ENCODE measurements around the gene PRKCSH.
A peak's percentile ranks its signal among the peaks of the same experiment; 100 is the strongest.

PRKCSH gene

GRCh38 chr19:11478167-11479089, 43.0 kb downstream of the PRKCSH start:
- no peak for DNase-seq (ENCODE audit: low spot score)

- peak; percentile 63 for DNase-seq (ENCODE audit: low spot score)
These were observed 43.9 kb downstream of the PRKCSH start for GRCh38 chr19:11479090-11479897.

- DNase-seq (ENCODE audit: low spot score) = no peak
These were observed 44.7 kb downstream of the PRKCSH start for GRCh38 chr19:11479898-11480714.

GRCh38 chr19:11480715-11481533, 45.5 kb downstream of the PRKCSH start, which contains the start of gene ELAVL3:
ELAVL3 (minus strand) TSS chr19:11481046; CDS start chr19:11480608, 438 bp downstream.
- DNase-seq (ENCODE audit: low spot score) = peak; percentile 17

GRCh38 chr19:11481534-11482383, 46.3 kb downstream of the PRKCSH start:
- peak; percentile 89 for DNase-seq (ENCODE audit: low spot score)

GRCh38 chr19:11482384-11483050, 47.1 kb downstream of the PRKCSH start:
- peak; percentile 95 for DNase-seq (ENCODE audit: low spot score)

- no peak for DNase-seq (ENCODE audit: low spot score)
These were observed 48.1 kb downstream of the PRKCSH start for GRCh38 chr19:11483366-11484111.

GRCh38 chr19:11485245-11485837, 49.9 kb downstream of the PRKCSH start:
- no peak for DNase-seq (ENCODE audit: low spot score)

GRCh38 chr19:11486661-11487503, 51.4 kb downstream of the PRKCSH start:
- DNase-seq (ENCODE audit: low spot score) = no peak

GRCh38 chr19:11489378-11489777, 53.9 kb downstream of the PRKCSH start:
- no peak for DNase-seq (ENCODE audit: low spot score)

GRCh38 chr19:11494634-11495285, 59.3 kb downstream of the PRKCSH start:
- DNase-seq (ENCODE audit: low spot score) = no peak

GRCh38 chr19:11495481-11495880, 60.0 kb downstream of the PRKCSH start:
- no peak for DNase-seq (ENCODE audit: low spot score)

- no peak for DNase-seq (ENCODE audit: low spot score)
These were observed 60.5 kb downstream of the PRKCSH start for GRCh38 chr19:11495885-11496284.

GRCh38 chr19:11496391-11497163, 61.1 kb downstream of the PRKCSH start:
- DNase-seq (ENCODE audit: low spot score) = peak; percentile 89

- DNase-seq (ENCODE audit: low spot score) = no peak
These were observed 63.8 kb downstream of the PRKCSH start for GRCh38 chr19:11499220-11499726.

- DNase-seq (ENCODE audit: low spot score) = no peak
These were observed 64.5 kb downstream of the PRKCSH start for GRCh38 chr19:11499890-11500420.

All from GM03348 (cell line).